K562 (cell line): ENCODE measurements around the gene HACD1. TPM values are rescaled to one million over a fixed set of nuclear protein-coding genes. Genes with fewer than 3 reads are reported as not detected.

Experiments
- CCAR2 ChIP-seq: fragments of 200-400 bp; formaldehyde crosslinking; IDR thresholded peaks from 2 replicates; pipeline ENCODE4 v1.6.1; 2017; ENCODE audit warnings: mild to moderate bottlenecking, low read depth, low read length
- CXXC5 ChIP-seq: fragments of 250-450 bp; sonication (Bioruptor Pico); IDR thresholded peaks from 2 replicates; pipeline ENCODE4 v1.8.0; 2022; ENCODE audit warnings: inconsistent platforms, mild to moderate bottlenecking, moderate library complexity
- EGR1 ChIP-seq: fragments of 450-650 bp; conservative IDR thresholded peaks from 2 replicates; pipeline ENCODE4 v1.6.1; 2017; ENCODE audit warnings: mild to moderate bottlenecking
- ETV1 ChIP-seq: fragments of 450-650 bp; conservative IDR thresholded peaks from 2 replicates; pipeline ENCODE4 v1.6.1; 2016; ENCODE audit warnings: missing genetic modification characterization, control low read depth, low read depth, missing compliant biosample characterization
- HLTF ChIP-seq: fragments of 450-650 bp; IDR thresholded peaks from 2 replicates; pipeline ENCODE4 v1.6.1; 2016
- KDM2B ChIP-seq: fragments of 250-450 bp; sonication (Bioruptor Pico); IDR thresholded peaks from 2 replicates; pipeline ENCODE4 v1.8.0; 2021; ENCODE audit warnings: mild to moderate bottlenecking, moderate library complexity
- MEIS2 ChIP-seq: fragments of 450-650 bp; IDR thresholded peaks from 2 replicates; pipeline ENCODE4 v1.6.1; 2014; ENCODE audit warnings: mild to moderate bottlenecking; ENCODE audit not compliant: partially characterized antibody
- NBN ChIP-seq: fragments of 450-650 bp; IDR thresholded peaks from 2 replicates; pipeline ENCODE4 v1.6.1; 2016; ENCODE audit warnings: low read depth, mild to moderate bottlenecking
- NCOA6 ChIP-seq: fragments of 450-650 bp; IDR thresholded peaks from 2 replicates; pipeline ENCODE4 v1.6.1; 2017; ENCODE audit warnings: mild to moderate bottlenecking
- NFE2L1 ChIP-seq: fragments of 450-650 bp; IDR thresholded peaks from 2 replicates; pipeline ENCODE4 v1.6.1; 2016; ENCODE audit warnings: missing genetic modification characterization, low read depth, mild to moderate bottlenecking, missing compliant biosample characterization, moderate library complexity, borderline replicate concordance
- POLR2B ChIP-seq: fragments of 450-650 bp; IDR thresholded peaks from 2 replicates; pipeline ENCODE4 v1.6.1; 2018; ENCODE audit warnings: low read depth; ENCODE audit not compliant: partially characterized antibody
- POLR2G ChIP-seq: fragments of 200-400 bp; formaldehyde crosslinking; IDR thresholded peaks from 2 replicates; pipeline ENCODE4 v1.6.1; 2017; ENCODE audit warnings: low read depth, mild to moderate bottlenecking, antibody characterized with exemption, low read length, moderate library complexity
- RBM17 ChIP-seq: fragments of 200-400 bp; formaldehyde crosslinking; IDR thresholded peaks from 2 replicates; pipeline ENCODE4 v1.6.1; 2017; ENCODE audit warnings: low read depth, mild to moderate bottlenecking, low read length, borderline replicate concordance
- SMAD1 ChIP-seq: fragments of 150-350 bp; IDR thresholded peaks from 2 replicates; pipeline ENCODE4 v1.6.1; 2014; ENCODE audit warnings: low read length, low read depth; ENCODE audit not compliant: partially characterized antibody
- SMAD2 ChIP-seq: fragments of 150-350 bp; IDR thresholded peaks from 2 replicates; pipeline ENCODE4 v1.6.1; 2014; ENCODE audit warnings: low read depth, mild to moderate bottlenecking, low read length
- STAT5A ChIP-seq: IDR thresholded peaks from 2 replicates; pipeline ENCODE4 v1.6.1; 2012; ENCODE audit warnings: low read length, inconsistent platforms, borderline replicate concordance
- TAF1 ChIP-seq: IDR thresholded peaks from 2 replicates; pipeline ENCODE4 v1.6.1; 2011; ENCODE audit warnings: mild to moderate bottlenecking, low read length, moderate library complexity; ENCODE audit not compliant: insufficient read depth, control insufficient read depth, severe bottlenecking; ENCODE audit errors: extremely low read depth
- ZNF143 ChIP-seq: sonication (generic); formaldehyde crosslinking; IDR thresholded peaks from 2 replicates; pipeline ENCODE4 v1.9.0; 2022; ENCODE audit warnings: mild to moderate bottlenecking, missing genetic modification reagents
- ZNF175 ChIP-seq: fragments of 200-800 bp; sonication (Bioruptor generic); IDR thresholded peaks from 2 replicates; pipeline ENCODE4 v1.6.1; 2016; ENCODE audit warnings: low read depth, mild to moderate bottlenecking, missing genetic modification characterization, missing compliant biosample characterization
- ZNF217 ChIP-seq: sonication (generic); formaldehyde crosslinking; IDR thresholded peaks from 2 replicates; pipeline ENCODE4 v1.8.0; 2022; ENCODE audit warnings: mild to moderate bottlenecking, missing genetic modification reagents
- ZNF586 ChIP-seq: fragments of 450-650 bp; formaldehyde crosslinking; conservative IDR thresholded peaks from 2 replicates; pipeline ENCODE4 v1.4.0; 2020; ENCODE audit warnings: mild to moderate bottlenecking, moderate library complexity
- polyA plus RNA-seq, 8 experiments: library from polyadenylated mRNA; depleted of rRNA in 4 of 8; stranded (reverse) in 5 of 8; unstranded in 3 of 8; fragments of >200 nt; fragmentation: Nextera tagmentation in 2 of 8; fragmentation: Illumina TruSeq in 1 of 8; extraction: Ambion mirVana in 2 of 8; extraction: Trizol in 1 of 8; gene quantifications; 2 replicates each; pipeline versions ENCODE4 v1.2.1 to v1.2.3, GENCODE V29; 2011 to 2014; ENCODE audit warnings: inconsistent platforms in 1 of 8, missing spikeins in 1 of 8
- total RNA-seq, 7 experiments: library from RNA; depleted of rRNA in 6 of 7; stranded (reverse); fragments of >200 nt in 6 of 7; fragmentation: Illumina TruSeq in 2 of 7; extraction: Trizol in 2 of 7; gene quantifications; 2 replicates each; pipeline versions ENCODE4 v1.2.1 to v1.2.3, GENCODE V29; 2011 to 2021; ENCODE audit warnings: low replicate concordance in 1 of 7
- TF ChIP-seq, protein P1 (sequence below): fragments of 250-450 bp; sonication (Bioruptor Pico); IDR thresholded peaks from 2 replicates; pipeline ENCODE4 v1.5.0; 2021; ENCODE audit warnings: mild to moderate bottlenecking, borderline replicate concordance
- TF ChIP-seq, protein P2 (sequence below): sonication (generic); formaldehyde crosslinking; IDR thresholded peaks from 2 replicates; pipeline ENCODE4 v1.8.1; 2023; ENCODE audit warnings: mild to moderate bottlenecking, missing genetic modification reagents, moderate library complexity
- TF ChIP-seq, protein P3 (sequence below): sonication (generic); formaldehyde crosslinking; IDR thresholded peaks from 2 replicates; pipeline ENCODE4 v1.8.0; 2022; ENCODE audit warnings: mild to moderate bottlenecking, missing genetic modification reagents
- TF ChIP-seq, protein P4 (sequence below): fragments of 450-650 bp; formaldehyde crosslinking; IDR thresholded peaks from 2 replicates; pipeline ENCODE4 v1.4.0; 2022; ENCODE audit warnings: missing genetic modification characterization

The HACD1 gene
- total and polyA plus RNA-seq, 9 of the 15 experiments (the other 6 are each of a cell fraction or from before 2014, with no cell fraction given): 0.99 to 4.5 (median 2.4) TPM

DNA sequence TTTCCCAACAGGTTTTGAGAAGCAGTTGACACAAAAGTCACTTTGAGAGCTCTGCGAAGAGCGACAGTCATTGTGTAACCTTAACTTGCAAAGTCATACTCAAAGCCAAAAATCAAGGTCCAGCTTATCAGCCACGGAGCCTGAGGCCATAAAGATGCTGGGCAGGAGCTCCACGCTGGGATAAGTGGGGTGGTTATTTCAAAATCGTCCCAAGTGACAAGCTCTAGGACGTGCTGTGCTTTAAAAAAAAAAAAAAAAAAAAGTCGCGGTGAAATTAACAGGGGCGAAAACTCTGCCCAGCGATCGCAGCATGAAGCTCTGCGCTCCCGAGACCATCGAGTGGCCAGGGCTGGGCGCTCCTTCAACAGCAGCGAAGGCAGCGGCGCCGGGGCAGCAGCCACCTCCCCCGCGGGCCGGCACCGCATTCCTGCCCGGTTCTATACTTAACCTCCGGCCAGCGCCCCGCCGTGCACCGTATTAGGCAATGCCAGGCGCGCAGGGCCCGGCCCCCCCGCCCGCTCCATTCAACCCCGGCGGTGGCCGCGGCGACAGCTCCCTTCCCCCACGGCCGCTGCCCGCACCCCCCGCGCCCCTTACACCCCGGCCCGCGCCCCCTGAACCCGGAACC lies 657 bp downstream of the HACD1 start (continued):
- TF ChIP-seq, protein P1, sequence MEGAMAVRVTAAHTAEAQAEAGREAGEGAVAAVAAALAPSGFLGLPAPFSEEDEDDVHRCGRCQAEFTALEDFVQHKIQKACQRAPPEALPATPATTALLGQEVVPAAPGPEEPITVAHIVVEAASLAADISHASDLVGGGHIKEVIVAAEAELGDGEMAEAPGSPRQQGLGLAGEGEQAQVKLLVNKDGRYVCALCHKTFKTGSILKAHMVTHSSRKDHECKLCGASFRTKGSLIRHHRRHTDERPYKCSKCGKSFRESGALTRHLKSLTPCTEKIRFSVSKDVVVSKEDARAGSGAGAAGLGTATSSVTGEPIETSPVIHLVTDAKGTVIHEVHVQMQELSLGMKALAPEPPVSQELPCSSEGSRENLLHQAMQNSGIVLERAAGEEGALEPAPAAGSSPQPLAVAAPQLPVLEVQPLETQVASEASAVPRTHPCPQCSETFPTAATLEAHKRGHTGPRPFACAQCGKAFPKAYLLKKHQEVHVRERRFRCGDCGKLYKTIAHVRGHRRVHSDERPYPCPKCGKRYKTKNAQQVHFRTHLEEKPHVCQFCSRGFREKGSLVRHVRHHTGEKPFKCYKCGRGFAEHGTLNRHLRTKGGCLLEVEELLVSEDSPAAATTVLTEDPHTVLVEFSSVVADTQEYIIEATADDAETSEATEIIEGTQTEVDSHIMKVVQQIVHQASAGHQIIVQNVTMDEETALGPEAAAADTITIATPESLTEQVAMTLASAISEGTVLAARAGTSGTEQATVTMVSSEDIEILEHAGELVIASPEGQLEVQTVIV (CRISPR knock-in tag): no peak
- TF ChIP-seq SMAD1: no peak
- TF ChIP-seq ZNF217: no peak
- TF ChIP-seq, protein P2, sequence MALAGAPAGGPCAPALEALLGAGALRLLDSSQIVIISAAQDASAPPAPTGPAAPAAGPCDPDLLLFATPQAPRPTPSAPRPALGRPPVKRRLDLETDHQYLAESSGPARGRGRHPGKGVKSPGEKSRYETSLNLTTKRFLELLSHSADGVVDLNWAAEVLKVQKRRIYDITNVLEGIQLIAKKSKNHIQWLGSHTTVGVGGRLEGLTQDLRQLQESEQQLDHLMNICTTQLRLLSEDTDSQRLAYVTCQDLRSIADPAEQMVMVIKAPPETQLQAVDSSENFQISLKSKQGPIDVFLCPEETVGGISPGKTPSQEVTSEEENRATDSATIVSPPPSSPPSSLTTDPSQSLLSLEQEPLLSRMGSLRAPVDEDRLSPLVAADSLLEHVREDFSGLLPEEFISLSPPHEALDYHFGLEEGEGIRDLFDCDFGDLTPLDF (CRISPR knock-in tag): no peak
- TF ChIP-seq, protein P3, sequence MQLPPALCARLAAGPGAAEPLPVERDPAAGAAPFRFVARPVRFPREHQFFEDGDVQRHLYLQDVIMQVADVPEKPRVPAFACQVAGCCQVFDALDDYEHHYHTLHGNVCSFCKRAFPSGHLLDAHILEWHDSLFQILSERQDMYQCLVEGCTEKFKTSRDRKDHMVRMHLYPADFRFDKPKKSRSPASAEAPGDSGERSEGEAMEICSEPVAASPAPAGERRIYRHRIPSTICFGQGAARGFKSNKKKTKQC (CRISPR knock-in tag): no peak
- peak; percentile 50; the same call in 1 of the 2 replicates for TF ChIP-seq NBN
- TF ChIP-seq ETV1 (tag): no peak
- TF ChIP-seq HLTF: no peak
- TF ChIP-seq ZNF143: no peak
- no peak for TF ChIP-seq SMAD2
- TF ChIP-seq MEIS2: peak; percentile 35
- TF ChIP-seq, protein P4, sequence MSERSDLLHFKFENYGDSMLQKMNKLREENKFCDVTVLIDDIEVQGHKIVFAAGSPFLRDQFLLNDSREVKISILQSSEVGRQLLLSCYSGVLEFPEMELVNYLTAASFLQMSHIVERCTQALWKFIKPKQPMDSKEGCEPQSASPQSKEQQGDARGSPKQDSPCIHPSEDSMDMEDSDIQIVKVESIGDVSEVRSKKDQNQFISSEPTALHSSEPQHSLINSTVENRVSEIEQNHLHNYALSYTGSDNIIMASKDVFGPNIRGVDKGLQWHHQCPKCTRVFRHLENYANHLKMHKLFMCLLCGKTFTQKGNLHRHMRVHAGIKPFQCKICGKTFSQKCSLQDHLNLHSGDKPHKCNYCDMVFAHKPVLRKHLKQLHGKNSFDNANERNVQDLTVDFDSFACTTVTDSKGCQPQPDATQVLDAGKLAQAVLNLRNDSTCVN (CRISPR knock-in tag): no peak
- TF ChIP-seq CXXC5 (CRISPR knock-in tag): peak; percentile 45; the same call in 1 of the 2 replicates
- TF ChIP-seq EGR1: no peak
- TF ChIP-seq ZNF586 (CRISPR knock-in tag): no peak
- TF ChIP-seq CCAR2: no peak
- no peak for TF ChIP-seq POLR2B
- 0 out of 2 replicates have a peak, but pooled peaks have one; percentile 8 for TF ChIP-seq STAT5A
- no peak for TF ChIP-seq POLR2G
- TF ChIP-seq TAF1: no peak
- TF ChIP-seq RBM17: no peak
- no peak for TF ChIP-seq ZNF175 (CRISPR knock-in tag)
- TF ChIP-seq NFE2L1 (tag): peak; percentile 15; the same call in 1 of the 2 replicates
- TF ChIP-seq NCOA6: no peak
- 0 out of 2 replicates have a peak, but pooled peaks have one; percentile 59 for TF ChIP-seq KDM2B (CRISPR knock-in tag)
